D721Med (cell line): ENCODE measurements around the gene ANKAR.

Experiments
- DNase-seq: peaks from one replicate; pipeline ENCODE4 v3.0.0; 2011; ENCODE audit warnings: low spot score; ENCODE audit not compliant: insufficient read length
- FAIRE-seq: peaks from 2 replicates; lab custom pipeline; 2011; peaks lifted over from hg19 to GRCh38; lab: Jason Lieb, UNC
- TF ChIP-seq, protein P1 (sequence below): IDR thresholded peaks from 2 replicates; pipeline ENCODE4 v1.5.1; 2012; ENCODE audit warnings: mild to moderate bottlenecking, control low read depth; ENCODE audit not compliant: insufficient read depth; ENCODE audit errors: missing control alignments

The ANKAR gene

DNA sequence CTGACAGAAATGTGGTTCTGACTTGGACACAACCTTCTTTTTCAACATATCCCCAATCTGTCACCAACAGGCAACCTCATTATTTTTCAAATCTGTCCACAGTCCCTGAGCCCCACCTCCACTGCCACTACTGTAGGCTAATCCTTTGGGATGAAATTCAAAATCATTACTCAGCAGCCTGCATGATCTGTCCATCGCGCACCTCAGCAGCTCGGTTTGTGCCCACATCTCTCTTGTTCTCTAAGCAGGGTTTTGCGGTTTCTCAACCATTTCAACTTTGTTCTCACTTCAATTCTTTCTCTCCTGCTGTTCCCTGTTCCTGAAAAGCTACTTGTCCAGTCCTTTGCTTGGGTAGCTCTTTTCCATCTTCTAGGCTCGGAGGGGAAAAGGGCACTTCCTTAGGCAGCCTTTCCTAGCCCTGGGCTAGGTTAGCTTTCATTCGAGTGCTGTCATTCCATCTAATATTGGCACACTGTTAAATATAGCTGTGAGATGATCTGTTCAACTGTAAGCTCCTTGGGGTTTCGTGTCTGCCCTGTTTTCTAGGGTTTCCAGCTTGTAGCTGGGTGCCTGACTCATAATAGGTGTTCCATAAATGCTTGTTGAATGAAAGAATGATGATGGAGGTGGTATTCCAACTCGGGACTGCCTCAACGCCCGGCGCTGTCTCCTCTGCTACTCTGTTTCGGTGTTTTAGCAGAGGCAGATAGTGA, 653 bp upstream of the ANKAR start:
- TF ChIP-seq, protein P1, sequence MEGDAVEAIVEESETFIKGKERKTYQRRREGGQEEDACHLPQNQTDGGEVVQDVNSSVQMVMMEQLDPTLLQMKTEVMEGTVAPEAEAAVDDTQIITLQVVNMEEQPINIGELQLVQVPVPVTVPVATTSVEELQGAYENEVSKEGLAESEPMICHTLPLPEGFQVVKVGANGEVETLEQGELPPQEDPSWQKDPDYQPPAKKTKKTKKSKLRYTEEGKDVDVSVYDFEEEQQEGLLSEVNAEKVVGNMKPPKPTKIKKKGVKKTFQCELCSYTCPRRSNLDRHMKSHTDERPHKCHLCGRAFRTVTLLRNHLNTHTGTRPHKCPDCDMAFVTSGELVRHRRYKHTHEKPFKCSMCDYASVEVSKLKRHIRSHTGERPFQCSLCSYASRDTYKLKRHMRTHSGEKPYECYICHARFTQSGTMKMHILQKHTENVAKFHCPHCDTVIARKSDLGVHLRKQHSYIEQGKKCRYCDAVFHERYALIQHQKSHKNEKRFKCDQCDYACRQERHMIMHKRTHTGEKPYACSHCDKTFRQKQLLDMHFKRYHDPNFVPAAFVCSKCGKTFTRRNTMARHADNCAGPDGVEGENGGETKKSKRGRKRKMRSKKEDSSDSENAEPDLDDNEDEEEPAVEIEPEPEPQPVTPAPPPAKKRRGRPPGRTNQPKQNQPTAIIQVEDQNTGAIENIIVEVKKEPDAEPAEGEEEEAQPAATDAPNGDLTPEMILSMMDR = no peak
- DNase-seq = no peak
- FAIRE-seq = peak; percentile 32

DNA sequence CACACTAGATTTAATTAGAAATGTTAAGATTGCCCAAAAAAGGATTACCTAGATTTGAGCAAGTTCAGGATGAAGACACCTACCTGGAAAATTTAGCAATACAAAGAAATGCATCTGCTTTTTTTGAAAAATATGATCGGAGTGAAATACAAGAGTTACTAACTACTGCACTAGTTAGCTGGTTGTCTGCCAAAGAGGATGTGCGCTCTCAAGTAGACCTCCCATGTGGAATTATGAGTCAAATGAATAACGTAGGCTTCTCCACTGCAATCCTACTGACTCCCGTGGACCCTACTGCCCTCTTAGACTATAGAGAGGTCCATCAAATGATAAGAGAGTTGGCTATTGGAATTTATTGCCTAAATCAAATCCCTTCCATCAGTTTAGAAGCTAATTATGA, 2.0 kb downstream of the ANKAR start:
- DNase-seq (no peak), FAIRE-seq (no peak)
- TF ChIP-seq, protein P1 = no peak

DNA sequence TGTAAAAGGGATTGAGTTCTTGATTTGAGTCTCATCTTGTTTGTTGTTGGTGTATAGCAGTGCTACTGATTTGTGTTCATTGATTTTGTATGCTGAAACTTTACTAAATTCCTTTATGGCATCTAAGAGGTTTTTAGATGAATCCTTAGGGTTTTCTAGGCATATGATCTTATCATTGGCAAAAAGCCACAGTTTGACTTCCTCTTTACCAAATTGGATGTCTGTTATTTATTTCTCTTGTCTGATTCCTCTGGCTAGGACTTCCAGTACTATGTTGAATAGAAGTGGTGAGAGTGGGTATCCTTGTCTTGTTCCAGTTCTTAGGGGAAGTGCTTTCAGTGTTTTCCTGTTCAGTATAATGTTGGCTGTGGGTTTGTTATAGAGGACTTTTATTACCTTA, 4.8 kb downstream of the ANKAR start:
- TF ChIP-seq, protein P1 = no peak
- DNase-seq = no peak
- FAIRE-seq = no peak

DNA sequence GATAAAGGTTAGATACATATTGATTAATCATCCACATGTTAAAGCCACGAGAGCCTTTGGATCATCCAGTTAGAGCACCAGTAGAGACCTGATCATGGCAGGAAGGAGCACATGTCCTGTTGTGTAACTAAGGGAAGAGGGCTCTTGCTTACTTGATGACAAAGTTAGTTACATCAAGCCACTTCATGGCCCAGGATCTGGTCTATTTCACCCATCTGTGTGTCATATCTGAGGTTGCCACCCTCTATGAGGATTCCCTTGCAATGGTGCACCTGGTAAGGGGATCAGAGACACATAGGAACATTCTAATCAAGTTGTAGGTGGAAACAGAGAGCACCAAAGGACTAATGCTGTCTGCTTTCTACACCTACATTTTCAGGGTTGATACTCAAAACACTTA, 6.7 kb downstream of the ANKAR start:
- TF ChIP-seq, protein P1 = no peak
- no peak for DNase-seq
- FAIRE-seq = no peak

DNA sequence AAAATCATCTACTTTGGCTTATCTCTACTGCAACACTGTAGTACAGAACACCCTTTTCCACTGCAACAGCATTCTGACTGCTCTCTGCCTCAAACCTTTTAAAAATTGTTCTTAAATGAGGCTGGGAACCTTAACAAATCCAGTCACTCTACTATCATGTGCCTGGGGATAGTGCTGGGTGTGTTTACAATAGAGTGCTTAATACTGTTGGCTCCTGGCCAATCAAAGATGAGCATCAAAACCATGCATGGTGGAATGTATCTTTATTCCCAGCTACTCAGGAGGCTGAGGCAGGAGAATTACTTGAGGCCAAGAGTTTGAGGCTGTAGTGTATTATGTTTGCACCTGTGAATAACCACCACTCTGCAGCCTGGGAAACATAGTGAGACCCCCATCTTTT, 7.4 kb downstream of the ANKAR start:
- no peak for FAIRE-seq
- DNase-seq = no peak
- TF ChIP-seq, protein P1 = no peak

DNA sequence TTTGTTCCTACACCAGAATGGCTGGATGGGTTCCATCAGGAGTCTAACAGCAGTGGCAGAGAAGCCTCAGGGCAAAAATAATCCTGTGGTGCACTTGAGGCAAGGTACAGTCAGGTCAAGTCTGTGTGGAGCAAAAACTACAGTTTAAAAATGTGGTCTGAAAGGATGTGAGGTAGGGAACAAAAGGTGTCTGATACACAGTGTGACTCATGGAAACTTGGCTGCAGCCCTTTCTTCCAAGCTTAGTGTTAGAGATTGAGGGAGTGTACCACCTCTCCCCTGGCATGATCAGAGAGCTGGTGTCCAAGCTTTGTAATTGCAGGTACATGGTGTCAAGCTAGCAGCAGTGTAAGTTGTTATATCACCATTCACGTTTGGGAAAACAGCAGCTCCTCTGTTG, 8.9 kb downstream of the ANKAR start:
- TF ChIP-seq, protein P1 = no peak
- no peak for DNase-seq
- FAIRE-seq = no peak

DNA sequence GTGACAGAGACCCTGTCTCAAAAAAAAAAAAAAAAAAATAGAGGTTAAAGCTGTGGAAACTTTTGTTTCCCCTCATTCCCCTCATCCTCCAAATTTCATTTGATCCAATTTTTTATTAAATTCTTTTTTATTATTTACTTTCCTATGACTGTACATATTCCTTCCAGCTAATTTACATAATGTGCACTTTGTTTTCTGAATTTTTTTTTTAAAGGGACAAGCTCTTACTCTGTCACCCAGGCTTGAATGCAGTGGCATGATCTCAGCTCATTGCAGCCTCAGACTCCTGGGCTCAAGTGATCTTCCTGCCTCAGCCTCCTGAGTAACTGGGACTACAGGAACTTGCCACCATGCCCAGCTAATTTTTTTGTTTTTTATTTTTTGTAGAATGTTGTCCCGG, 10.3 kb downstream of the ANKAR start:
- no peak for FAIRE-seq
- TF ChIP-seq, protein P1 = no peak
- no peak for DNase-seq
